Smooth muscle cell of the brain vasculature (primary cell): Measurements from ENCODE around the gene HDAC11.
A peak's percentile ranks its signal among the peaks of the same experiment; 100 is the strongest.

Experiments
- DNase-seq: peaks from one replicate; pipeline ENCODE4 v3.0.0-alpha.2; 2012; ENCODE audit warnings: low read depth, low spot score

The HDAC11 gene

DNA sequence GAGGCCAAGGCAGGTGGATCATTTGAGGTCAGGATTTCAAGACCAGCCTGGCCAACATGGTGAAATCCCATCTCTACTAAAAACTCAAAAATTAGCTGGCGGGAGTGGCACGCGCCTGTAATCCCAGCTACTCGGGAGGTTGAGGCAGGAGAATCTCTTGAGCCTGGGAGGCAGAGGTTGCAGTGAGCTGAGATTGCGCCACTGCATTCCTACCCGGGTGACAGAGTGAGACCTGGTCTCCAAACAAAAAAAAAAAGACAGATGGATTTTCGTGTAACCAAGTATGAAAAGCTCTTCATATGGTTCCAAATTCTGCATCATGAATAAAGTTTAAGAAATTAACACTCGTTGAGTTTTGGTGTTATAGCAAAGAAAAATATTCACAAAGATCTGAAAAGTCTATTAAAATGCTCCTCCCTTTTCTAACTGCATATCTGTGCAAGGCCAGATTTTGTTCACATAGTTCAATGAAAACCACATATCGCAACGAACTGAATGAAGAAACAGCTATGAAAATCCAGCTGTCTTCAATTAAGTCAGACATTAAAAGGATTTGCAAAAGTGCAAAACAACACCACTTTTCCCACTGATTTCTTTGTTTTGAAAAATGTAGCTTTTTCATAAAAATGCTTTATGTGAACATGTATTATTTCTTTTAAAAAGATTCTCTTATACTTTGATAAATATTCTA lies 45.0 kb downstream of the HDAC11 start:
- no peak for DNase-seq

- no peak for DNase-seq
Measured at GRCh38 chr3:13525827-13526625, 45.9 kb downstream of the HDAC11 start.

GRCh38 chr3:13526626-13526949 lies 46.5 kb downstream of the HDAC11 start:
- no peak for DNase-seq

- no peak for DNase-seq
Measured at GRCh38 chr3:13528217-13528867, 48.2 kb downstream of the HDAC11 start.

GRCh38 chr3:13529196-13530112 lies 49.3 kb downstream of the HDAC11 start:
- no peak for DNase-seq

- DNase-seq = no peak
Measured at GRCh38 chr3:13530241-13531009, 50.3 kb downstream of the HDAC11 start.

GRCh38 chr3:13532085-13532484 lies 52.0 kb downstream of the HDAC11 start:
- DNase-seq = no peak

GRCh38 chr3:13532631-13533030 lies 52.5 kb downstream of the HDAC11 start:
- no peak for DNase-seq

DNA sequence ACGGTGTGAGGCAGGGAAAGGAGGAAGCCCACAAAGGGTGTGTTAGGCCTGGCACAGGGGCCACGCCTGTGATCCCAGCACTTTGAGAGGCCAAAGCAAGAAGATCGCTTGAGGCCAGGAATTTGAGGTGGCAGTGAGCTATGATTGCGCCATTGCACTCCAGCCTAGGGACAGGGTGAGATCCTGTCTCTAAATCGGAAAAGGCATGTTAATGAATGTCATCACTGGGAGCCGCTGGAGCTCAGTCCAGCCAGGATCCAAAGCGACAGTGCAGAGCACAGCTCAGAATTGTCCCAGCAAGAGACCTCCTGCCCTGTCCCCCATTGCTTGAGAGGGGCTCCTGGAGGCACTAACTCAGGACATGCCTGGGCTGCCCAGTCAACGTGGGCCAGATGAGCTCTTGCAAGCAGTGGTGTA lies 53.8 kb downstream of the HDAC11 start:
- no peak for DNase-seq

- DNase-seq = no peak
Measured at GRCh38 chr3:13535526-13535875, 55.4 kb downstream of the HDAC11 start.

- DNase-seq = no peak
Measured at GRCh38 chr3:13535905-13536304, 55.8 kb downstream of the HDAC11 start.

DNA sequence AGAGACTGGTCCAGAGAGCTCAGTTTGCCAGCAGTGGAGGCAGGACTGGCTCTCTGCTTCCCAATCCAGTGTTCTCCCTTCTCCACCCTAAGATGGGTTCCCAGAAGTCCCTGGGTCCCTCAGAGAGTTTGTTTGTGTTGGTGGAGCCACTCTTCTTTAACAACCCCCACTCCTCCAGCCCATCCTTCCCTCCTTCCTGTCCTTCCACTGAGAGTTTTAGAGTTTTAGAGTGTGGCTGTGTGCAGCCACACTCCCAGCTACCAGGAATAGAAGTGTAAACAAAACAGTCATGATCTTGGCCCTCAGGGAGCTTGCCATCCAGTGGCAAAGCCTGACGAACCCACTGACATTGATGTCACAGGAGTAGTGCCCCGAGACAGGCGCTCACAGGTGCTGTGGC lies 56.3 kb downstream of the HDAC11 start:
- DNase-seq = no peak

DNA sequence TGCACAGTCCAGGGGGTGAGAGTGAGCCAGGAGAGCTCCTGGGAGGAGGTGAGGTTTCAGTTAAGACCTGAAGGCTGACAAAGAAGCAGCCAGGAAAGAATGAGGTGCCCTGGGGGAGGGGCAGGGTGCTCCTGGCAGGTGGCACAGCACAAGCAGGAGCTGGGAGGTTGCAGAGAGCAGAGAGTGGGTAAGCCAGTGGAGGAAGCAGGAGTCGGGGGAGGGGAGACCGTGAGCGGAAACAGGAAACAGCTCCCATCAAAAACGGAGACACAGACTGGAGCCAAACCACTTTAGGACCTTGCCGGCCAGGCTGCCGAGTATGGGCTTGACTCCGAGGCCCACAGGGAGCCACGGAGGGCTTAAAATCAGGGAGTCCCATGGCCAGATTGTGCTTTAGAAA lies 56.7 kb downstream of the HDAC11 start:
- DNase-seq = no peak

DNA sequence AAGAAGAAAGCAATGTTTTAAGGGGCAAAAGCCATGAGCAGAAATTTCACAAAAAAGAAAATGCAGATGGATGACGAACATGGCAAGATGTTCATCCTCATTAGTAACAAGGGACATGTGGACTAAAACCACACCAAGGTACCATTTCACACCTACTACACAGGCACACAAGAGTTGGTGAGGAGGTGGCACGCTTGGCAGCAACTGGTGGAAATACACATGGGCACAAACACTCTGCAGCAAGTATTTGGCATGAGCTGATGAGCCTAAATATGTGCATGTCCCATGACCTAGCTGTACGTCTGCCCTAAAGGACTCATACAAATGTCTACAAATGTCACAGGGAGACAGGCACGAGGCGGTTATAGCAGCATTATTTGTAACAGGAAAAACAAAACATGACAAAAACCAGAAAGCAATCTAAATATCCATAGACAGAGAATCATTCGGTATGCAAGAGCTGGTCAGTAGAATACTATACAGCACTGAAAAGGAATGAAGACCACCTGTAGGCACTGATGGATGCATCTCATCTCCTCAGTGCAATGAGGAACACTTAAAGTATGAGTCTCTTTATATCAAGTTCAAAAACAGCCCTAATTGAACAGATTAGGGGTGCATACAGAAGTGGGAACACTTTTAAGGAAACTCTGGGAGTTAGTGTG lies 57.3 kb downstream of the HDAC11 start:
- DNase-seq = no peak

DNA sequence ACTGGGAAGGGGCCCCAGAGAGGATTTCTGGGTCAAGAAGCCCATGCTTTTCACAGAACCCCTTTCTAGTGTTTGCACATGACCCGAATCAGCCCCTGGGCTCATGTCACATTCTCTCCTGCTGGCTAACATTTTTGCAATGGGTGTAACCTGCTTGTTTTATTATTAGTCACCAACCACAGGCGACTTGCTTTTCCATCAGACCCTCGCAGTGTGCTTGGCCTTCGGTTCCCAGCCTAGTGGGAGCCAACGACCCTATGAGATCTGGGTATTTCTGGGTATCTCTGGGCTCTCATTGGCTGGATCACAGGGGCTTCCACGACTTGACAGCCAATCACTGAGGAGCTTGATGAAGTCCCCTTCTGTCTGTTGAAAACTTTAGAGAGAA lies 57.8 kb downstream of the HDAC11 start:
- peak; percentile 69 for DNase-seq

DNA sequence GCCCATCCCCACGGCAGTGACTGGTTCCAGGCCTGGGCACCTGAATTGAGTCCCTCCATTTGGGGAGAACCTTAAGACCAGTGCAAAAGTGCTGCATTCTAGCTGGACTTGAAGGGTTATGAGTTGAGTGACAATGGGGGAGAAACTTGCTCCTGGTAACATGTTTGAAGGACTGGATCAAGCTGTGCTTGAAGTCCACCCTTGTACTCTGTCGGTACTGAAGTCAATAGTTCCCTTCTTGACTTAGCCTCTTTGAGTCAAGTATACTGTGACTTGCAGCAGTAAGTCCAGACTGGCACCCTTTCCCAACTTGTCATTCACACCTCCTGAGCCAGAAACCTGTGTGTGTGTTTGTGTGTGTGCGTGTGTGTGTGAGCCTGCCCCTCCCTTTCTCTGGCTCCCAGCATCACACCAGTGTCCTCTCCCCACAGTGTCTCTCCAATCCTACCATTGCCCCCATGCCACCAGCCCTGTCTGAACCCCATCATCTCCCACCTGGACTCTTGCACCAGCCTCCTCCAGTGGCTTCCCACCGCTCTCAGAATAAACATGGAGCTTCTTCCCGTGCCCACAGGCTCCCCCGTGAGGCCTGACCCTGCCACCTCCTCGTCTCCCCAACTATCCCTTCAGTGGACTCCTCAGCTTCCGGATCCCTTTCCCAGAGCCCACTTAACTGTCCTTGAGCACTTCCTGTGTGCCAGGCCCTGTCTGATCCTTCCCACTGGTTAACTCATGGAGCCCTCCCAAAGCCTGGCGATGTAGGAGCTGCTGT lies 58.6 kb downstream of the HDAC11 start:
- DNase-seq = no peak

- DNase-seq = no peak
Measured at GRCh38 chr3:13539292-13539638, 59.2 kb downstream of the HDAC11 start.

DNA sequence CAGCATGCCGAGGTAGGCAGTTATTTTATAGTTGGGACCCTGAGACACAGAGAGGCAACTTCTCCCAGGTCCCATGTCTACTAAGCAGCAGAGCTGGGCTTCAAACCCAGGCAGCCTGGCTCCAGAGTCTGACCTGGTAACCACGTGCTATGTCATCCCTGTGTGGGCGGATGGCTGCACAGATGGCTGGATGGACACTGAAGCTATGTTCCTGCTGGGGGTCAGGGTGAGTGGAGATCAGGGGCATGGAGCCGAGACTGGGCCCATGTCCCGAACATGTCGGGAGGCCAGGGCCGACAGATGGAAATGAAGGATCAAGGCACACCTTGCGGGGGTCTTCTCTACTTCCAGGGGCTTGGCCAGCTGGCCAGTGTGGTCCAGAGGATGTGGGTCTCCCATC lies 59.6 kb downstream of the HDAC11 start:
- no peak for DNase-seq

- DNase-seq = no peak
Measured at GRCh38 chr3:13540297-13540995, 60.3 kb downstream of the HDAC11 start.
